Activated gamma-delta T cell treated with Interleukin-2 at 50 U/mL for 16 hours (primary cell): Measurements from ENCODE around the gene GRM7.

Experiments
- DNase-seq: peaks from one replicate; pipeline ENCODE4 v3.0.0-alpha.2; 2020

The GRM7 gene

DNA sequence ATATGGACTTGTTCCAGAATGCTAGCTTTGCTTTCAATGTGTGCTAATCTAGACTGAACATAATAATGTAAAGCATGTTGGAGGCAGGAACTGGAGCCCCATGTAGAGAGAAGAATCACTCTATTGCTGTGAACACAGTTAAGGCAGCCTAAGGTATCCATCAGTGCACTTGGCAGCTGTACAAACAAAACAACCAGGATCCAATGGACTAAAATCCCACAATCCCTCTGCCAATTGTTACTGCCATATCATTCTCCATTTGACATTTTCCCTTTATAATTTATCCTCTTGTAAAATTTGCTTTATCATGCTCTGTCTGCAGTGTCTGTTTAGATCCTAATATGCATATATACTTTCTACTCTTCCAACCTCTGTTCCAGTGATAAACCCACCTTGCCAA is 883.9 kb downstream of the GRM7 start:
- DNase-seq, result no peak

DNA sequence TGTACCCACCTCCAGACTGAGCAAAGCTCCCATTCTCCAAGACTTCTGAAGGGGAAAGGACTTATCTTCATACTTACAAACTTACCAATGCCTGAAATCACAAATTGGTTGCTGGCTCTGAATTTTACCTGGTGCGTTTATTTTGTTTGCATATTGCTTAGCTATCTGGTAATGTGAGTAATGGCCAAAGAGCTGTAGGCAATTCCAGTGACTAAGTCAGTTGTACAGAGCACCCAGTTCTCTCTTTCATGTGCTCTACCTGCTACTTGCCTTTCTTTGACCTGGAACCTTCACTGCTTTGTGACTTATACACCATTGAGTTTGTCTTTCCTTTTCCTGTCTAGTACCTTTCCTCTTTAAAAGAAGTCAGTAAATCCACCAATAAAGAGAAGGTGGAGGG is 884.8 kb downstream of the GRM7 start:
- DNase-seq, result no peak

DNA sequence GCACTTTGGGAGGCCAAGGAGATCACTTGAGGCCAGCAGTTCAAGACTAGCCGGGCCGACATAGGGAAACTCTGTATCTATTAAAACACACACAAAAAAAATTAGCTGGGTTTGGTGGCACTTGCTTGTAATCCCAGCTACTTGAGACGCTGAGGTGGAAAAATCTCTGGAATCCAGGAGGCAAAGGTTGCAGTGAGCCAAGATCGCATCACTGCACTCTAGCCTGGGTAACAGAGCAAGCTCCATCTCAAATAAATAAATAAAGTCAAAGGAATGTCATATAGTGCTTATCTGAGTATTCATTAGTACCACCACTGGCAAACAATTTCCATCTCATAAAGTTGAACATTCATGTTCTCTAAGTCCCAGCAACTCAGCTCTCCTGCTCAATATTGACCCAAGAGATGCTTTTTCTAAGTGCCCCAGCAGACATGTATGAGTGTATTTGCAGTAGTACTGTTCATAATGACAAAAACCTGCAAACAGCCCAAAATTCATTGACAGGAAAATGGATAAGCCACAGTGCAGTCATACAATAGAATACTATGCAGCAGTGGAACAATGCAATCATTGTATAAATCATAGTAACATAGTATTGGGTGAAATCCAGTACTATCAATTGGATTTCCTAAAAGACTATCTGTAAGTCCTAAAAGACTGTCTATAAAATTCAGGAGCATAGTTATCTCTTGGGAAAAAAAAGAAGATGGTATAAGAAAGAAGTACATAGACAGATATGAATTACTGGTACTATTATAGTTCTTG is 889.2 kb downstream of the GRM7 start:
- DNase-seq, result no peak

DNA sequence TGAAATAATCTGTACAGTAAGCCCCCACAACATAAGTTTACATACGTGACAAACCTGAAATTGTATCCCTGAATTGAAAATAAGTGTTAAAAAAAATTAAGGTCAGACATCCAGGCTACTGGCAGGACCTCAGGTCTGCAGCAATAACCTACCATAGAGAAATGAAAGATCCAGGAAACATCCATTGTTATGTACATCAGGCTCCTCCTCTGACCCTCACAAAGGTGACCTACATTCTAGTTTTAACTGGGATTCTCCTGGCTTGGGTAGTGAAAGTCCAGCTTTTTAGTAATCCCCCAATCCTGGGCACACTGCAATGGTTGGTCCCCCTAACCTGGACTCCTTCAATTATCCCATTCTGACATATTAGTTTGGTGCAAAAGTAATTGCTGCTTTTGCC is 891.1 kb downstream of the GRM7 start:
- no peak for DNase-seq

DNA sequence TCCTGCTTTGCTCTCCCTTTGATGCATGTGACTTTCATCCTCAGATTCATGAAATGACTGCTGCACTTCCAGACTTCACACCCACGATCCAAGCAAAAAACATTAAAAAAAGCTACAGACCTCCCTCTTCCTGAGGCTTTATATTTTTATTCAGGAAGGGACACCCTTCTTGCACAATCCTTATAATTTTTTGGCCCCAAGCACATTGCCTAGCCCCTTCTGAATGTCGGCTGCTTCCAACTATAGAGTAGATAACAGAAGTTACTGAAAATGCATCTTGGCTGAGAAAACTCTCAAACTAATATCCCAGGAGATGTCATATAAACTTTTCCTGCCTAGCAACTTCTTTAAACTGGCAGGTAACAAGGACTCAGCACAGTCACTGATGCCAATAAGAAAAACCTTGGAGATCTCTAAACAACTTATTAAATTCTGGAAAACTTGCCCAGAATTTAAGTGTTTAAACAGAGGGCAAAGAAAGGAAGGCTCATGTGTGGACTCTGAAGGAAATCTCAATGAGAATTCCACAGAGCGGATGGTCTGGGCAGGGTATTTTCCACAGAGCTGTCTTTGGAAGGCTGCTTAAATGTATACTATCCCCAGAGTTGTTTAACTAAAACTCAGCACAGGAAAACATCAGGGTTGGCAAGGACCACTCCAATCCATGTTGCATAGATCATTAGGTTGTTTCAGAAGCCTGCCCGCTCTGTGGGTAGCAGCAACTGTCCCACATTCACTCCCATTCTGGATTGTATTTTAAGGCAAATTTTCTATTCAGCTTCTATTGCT is 893.9 kb downstream of the GRM7 start:
- DNase-seq, result no peak

DNA sequence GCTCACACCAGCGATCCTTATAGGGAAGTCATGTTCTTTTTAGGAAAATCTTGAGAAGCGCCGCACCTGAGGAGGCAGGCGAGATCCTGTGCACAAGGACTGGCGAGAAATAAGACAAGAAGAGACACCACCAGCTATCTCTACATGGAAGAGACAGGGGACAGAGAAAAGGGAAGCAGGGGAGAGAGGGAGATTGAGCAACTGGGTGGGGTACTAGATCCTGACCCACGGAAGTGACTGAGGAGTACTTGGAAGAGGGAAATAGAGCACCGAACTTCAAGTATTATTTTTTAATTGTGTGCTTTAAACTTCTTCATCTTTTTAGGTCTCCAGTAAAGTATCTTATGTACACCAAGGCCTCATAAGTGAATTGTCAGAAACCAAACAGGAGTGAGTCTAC is 898.7 kb downstream of the GRM7 start:
- DNase-seq, result no peak

DNA sequence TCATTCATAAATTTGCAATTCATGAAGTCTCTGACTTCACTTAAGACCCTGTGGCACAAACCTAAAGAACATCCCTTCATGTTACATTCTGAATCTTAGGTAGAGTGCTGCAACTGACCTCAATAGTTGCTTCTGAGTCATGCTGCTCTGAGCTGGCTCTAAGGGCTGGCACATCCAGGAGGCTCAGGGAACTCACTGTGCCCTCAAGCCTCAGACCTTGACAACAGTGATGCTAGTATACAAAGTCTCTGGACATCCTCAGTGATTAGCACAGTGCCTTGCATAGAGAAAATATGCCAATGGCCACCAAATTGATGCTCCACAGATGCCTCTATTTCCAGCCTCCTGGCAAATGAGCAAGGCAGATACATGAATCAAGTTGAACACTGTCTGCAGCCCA is 899.8 kb downstream of the GRM7 start:
- no peak for DNase-seq

DNA sequence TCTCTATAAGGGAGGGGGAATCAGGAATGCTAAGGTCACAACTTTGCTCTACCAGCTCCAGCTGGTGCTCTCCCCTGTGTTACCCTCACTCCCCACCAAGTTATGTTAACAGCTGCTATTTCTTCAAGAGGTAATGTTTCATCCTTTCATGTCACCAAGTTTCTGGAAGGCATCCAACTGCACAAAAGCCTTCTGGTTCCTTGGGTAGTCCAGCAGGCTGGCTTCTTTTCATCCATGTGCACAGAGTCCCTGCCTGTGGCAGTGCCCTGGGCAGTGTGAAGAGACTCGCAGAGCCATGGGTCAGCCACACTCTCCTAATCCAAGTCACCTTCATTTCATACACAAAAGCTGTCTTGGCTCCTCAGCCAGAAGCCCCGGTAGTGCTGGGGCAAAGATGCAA is 903.2 kb downstream of the GRM7 start:
- DNase-seq, result no peak

DNA sequence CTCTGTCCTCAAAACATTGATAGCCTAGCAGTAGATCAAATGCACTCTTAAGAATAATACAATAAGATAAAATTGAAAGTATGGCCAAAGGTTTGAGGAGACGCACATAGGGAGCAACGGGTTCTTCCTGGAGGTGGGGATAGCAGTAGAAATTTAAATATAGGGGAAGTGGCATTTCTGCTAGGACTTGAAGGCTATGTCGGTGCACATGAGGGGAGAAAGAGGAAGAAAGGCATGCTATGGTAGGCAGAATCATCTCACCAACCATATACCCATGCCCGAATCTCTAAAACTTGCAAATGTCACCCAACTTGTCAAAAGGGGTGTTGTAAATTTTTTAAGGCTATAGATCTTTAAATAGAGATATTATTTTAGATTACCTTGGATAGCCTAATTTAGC is 905.6 kb downstream of the GRM7 start:
- no peak for DNase-seq

DNA sequence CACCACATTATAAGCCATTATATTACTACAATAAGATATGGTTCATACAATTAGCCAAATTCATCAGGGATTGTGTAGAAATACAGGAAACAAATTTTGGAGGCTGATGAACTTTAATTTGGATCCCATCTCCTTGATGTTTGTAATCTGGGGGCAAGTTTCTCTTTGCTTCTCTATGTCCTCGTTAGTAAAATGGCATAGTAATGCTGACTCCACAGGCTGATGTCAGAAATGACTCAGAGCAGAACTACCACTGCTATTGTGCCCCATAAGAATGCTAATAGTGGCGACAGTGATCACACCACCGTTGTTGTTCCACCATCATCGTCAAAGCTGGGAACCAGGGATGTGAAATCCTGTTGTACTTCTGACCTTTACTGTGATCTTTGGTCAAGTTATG is 918.4 kb downstream of the GRM7 start:
- no peak for DNase-seq

DNA sequence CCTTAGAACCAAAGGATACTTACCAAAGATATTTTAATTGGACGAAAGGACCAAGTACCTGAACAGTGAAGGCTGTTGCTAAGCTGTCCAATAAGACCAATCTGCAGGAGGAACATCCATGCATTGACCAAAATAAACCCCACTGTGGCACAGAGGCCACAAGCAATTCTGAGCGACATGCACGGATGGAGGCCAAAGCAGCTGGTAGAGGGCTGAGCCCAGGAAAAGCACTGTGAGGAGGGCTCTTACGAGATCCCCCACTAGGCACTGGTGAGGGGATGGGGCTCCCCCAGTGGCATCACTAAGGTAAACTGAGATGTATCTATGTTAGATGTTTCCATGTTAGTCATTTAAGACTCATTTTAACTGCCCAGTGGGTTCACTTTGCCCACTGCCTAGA is 920.5 kb downstream of the GRM7 start:
- DNase-seq, result no peak

DNA sequence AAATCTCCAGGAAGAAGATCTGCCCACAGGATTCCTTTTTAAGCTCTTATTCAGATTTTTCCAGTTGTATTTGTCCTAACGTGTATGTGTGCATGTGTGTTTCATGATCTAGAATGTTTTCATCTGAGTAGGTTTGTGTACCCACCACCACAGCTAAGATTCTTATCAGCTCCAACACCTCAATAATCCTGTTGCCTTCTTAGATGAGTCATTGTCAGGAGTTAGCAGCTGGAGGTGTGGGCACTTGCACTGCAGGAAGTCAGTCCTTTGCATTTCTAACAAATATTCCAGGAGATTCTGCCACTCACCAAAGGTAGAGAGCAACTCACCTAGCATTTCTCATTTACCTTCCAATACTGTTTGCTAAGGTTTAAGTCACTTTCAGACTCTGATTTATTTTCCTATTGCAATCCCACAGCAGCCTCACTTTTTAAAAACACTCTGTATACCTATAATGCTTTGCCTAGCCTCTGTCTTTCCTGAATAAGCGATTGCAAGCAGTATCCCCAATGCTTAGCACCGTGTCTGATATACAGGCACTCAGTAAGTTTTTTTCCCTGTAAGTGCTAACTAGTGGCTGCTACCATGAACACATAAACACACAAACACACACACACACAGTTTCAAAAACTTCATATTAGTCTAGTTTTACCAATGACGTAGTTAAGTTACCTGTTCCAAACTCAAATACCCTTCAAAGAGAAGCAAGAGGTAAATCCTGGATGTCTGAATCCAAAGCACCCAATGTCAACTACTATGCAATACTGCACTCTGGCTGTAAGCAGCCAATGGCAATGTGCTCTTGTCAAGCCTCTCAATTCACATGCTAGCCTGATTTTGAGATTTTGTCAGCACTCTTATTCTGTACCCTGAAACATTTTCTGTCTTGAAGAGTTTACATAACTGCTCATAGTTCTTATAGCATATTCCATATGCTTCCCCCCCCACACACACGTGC is 927.2 kb downstream of the GRM7 start:
- DNase-seq, result no peak

DNA sequence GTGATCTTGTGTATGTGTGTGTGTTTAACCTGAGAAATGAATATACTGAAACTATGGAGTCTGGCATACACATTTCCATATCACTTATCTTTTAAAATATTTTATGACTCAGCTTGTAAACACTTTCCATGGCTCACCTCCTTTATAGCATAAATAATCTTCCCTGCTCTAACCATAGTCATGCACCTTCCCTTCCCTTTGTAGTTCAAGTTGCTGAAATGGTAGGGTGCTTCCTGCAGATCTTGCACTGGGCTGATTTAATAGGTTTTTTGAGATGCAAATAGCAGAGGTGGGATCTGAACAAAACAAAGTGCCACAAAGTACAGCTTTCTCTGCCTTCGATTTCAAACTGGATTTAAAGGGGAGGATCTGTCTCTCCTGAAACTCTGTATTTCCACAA is 928.0 kb downstream of the GRM7 start:
- DNase-seq, result no peak

DNA sequence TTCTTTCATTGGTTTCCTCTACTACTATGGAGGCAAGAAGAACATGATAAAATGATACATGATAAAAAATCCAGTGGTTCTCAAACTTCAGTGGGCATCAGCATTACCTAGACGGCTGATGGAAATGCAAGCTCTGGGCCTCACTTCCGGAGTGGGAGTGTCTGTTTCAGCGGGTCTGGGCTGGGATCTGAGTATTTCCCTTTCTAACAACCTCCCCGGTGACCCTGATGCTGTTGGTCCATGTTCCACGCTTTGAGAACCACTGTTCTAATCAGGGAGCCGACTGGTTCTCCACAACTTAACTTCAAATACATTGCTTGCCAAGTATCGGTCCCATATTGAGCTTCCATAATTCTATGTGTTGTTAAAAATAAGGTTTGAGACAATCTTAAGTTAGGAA is 928.4 kb downstream of the GRM7 start:
- no peak for DNase-seq

DNA sequence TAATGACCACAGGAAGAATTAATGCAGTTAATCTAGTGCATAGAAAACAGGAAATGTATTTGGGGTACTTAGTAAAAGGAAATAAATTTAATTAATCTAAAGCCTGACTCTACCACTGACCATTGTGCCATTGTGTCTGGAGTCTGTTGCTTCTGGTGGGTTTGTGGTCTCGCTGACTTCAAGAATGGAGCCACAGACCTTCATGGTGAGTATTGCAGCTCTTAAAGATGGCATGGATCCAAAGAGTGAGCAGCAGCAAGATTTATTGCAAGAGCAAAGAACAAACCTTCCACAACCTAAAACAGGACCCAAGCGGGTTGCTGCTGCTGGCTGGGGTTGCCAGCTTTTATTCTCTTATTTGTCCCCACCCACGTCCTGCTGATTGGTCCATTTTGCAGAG is 929.2 kb downstream of the GRM7 start:
- DNase-seq, result no peak
